Endothelial cell of umbilical vein (primary cell): ENCODE data around the gene COL4A2. TPM values are rescaled to one million over a fixed set of nuclear protein-coding genes. Genes with fewer than 3 reads are reported as not detected.

ENCODE experiments used
- BruUV-seq: library from RNA; stranded (reverse); fragments of 400-500 nt; replicated peaks from 2 replicates; lab custom pipeline; 2021; lab: Mats Ljungman, UMichigan
- CTCF ChIA-PET: fragments of 300-600, 350-600 bp; sonication (Branson Sonifier 250); formaldehyde crosslinking; loops from one replicate; lab custom pipeline; 2021; ENCODE audit warnings: antibody characterized with exemption, inconsistent platforms; lab: Charles Lee
- POLR2A ChIA-PET: fragments of 300-600, 350-600 bp; sonication (Branson Sonifier 250); formaldehyde crosslinking; loops from one replicate; lab custom pipeline; 2021; ENCODE audit warnings: antibody characterized with exemption, inconsistent platforms; lab: Charles Lee
- DNase-seq: peaks from one replicate; pipeline ENCODE4 v3.0.0-alpha.2; 2011; ENCODE audit warnings: low read depth, low spot score
- FAIRE-seq: peaks from 2 replicates; lab custom pipeline; 2011; peaks lifted over from hg19 to GRCh38; lab: Jason Lieb, UNC
- H2AFZ ChIP-seq: 2 replicates; pipeline ENCODE4 v1.6.0; 2012; ENCODE audit warnings: low read depth, low read length, control low read depth, inconsistent platforms
- H3K27ac ChIP-seq: 2 replicates; pipeline ENCODE4 v1.5.1; 2011; ENCODE audit warnings: low read depth, mild to moderate bottlenecking, control low read depth, low read length, moderate library complexity; ENCODE audit not compliant: insufficient read depth
- H3K27me3 ChIP-seq, 2 experiments: 2 replicates each; pipeline versions ENCODE4 v1.6.0 to v1.6.1; 2011; ENCODE audit warnings: low read length in 2 of 2, mixed read lengths in 1 of 2; ENCODE audit not compliant: control insufficient read depth in 2 of 2, insufficient read depth in 2 of 2
- H3K36me3 ChIP-seq, 2 experiments: 2 replicates in 1 of 2; 3 replicates in 1 of 2; pipeline ENCODE4 v1.5.1; 2011; ENCODE audit warnings: low read length in 2 of 2, mild to moderate bottlenecking in 1 of 2, moderate library complexity in 1 of 2; ENCODE audit not compliant: control insufficient read depth in 2 of 2, insufficient read depth in 2 of 2; ENCODE audit errors: extremely low read depth in 1 of 2
- H3K4me1 ChIP-seq: 3 replicates; pipeline ENCODE4 v1.5.1; 2011; ENCODE audit warnings: mild to moderate bottlenecking, low read length; ENCODE audit not compliant: control insufficient read depth, insufficient read depth; ENCODE audit errors: extremely low read depth
- H3K4me2 ChIP-seq: 2 replicates; pipeline ENCODE4 v1.6.1; 2011; ENCODE audit warnings: low read length, control low read depth, mixed read lengths; ENCODE audit not compliant: insufficient read depth
- H3K4me3 ChIP-seq, 3 experiments: fragments of 200-600 bp in 1 of 3; sonication (generic), shearing (Covaris generic) in 1 of 3; replicated peaks in 1 of 3; 2 replicates each; pipeline ENCODE4 v1.5.1; 2011 to 2016; ENCODE audit warnings: control low read depth in 3 of 3, low read length in 3 of 3, mild to moderate bottlenecking in 2 of 3, inconsistent platforms in 1 of 3, low read depth in 1 of 3, moderate library complexity in 1 of 3; ENCODE audit not compliant: insufficient read depth in 1 of 3
- H3K79me2 ChIP-seq: 2 replicates; pipeline ENCODE4 v1.6.0; 2012; ENCODE audit warnings: low read length, inconsistent platforms; ENCODE audit not compliant: control insufficient read depth, insufficient read depth
- H3K9ac ChIP-seq: replicated peaks from 2 replicates; pipeline ENCODE3; 2011; ENCODE audit warnings: low read length, control low read depth; ENCODE audit not compliant: insufficient read depth; ENCODE audit errors: extremely low read depth
- H3K9me1 ChIP-seq: replicated peaks from 3 replicates; pipeline ENCODE4 v1.6.0; 2011; ENCODE audit warnings: mild to moderate bottlenecking, low read length; ENCODE audit not compliant: control insufficient read depth, insufficient read depth; ENCODE audit errors: extremely low read depth
- H3K9me3 ChIP-seq: replicated peaks from 2 replicates; pipeline ENCODE4 v1.5.1; 2012; ENCODE audit warnings: low read length, inconsistent platforms; ENCODE audit not compliant: control insufficient read depth, insufficient read depth
- H4K20me1 ChIP-seq: replicated peaks from 2 replicates; pipeline ENCODE3; 2011; ENCODE audit warnings: mild to moderate bottlenecking, low read length; ENCODE audit not compliant: control insufficient read depth, insufficient read depth; ENCODE audit errors: extremely low read depth
- EZH2 ChIP-seq: IDR thresholded peaks from 2 replicates; pipeline ENCODE4 v1.6.1; 2012; ENCODE audit warnings: borderline replicate concordance, low read depth, mild to moderate bottlenecking, moderate library complexity, low read length, inconsistent platforms; ENCODE audit not compliant: severe bottlenecking
- FOS ChIP-seq: IDR thresholded peaks from 2 replicates; pipeline ENCODE4 v1.6.1; 2011; ENCODE audit warnings: mild to moderate bottlenecking, low read length, moderate library complexity, borderline replicate concordance; ENCODE audit not compliant: insufficient read depth
- GATA2 ChIP-seq: IDR thresholded peaks from 2 replicates; pipeline ENCODE4 v1.7.0; 2011; ENCODE audit warnings: low read depth, mild to moderate bottlenecking, moderate library complexity, mixed read lengths, low read length; ENCODE audit not compliant: insufficient read length, insufficient read depth
- JUN ChIP-seq: IDR thresholded peaks from 2 replicates; pipeline ENCODE4 v1.6.1; 2011; ENCODE audit warnings: borderline replicate concordance, low read depth; ENCODE audit not compliant: insufficient read length, insufficient read depth
- MAX ChIP-seq: IDR thresholded peaks from 2 replicates; pipeline ENCODE4 v1.6.1; 2011; ENCODE audit not compliant: insufficient read depth, insufficient read length
- MYC ChIP-seq: IDR thresholded peaks from one replicate; pipeline ENCODE4 v1.6.1; 2011; ENCODE audit warnings: mild to moderate bottlenecking, low read depth, low read length
- POLR2A ChIP-seq: IDR thresholded peaks from 2 replicates; pipeline ENCODE4 v1.6.1; 2012; ENCODE audit warnings: low read depth, mild to moderate bottlenecking, control low read depth, low read length
- POLR2AphosphoS5 ChIP-seq: IDR thresholded peaks from 2 replicates; pipeline ENCODE4 v1.6.1; 2012; ENCODE audit warnings: low read depth, mild to moderate bottlenecking, control low read depth, low read length, moderate library complexity; ENCODE audit not compliant: insufficient read depth
- dilution Hi-C: fragments of 300-500 bp; cut with MboI; formaldehyde crosslinking; loops from one replicate; pipeline ENCODE4 v1.15.0; 2019; ENCODE audit warnings: low sequenced_read_pairs; ENCODE audit not compliant: extremely low pct_ligation_motif_present
- intact Hi-C: fragments of 100-400 bp; cut with micrococcal nuclease; formaldehyde crosslinking; loops from one replicate; pipeline ENCODE4 v1.10.0; 2022
- polyA plus RNA-seq, 4 experiments: library from polyadenylated mRNA; depleted of rRNA in 3 of 4; stranded (reverse) in 3 of 4; unstranded in 1 of 4; fragments of >200 nt; gene quantifications; 2 replicates each; pipeline versions ENCODE4 v1.2.1 to v1.2.3, GENCODE V29; 2011 to 2012; ENCODE audit warnings: missing spikeins in 1 of 4
- total RNA-seq: library from RNA; stranded (reverse); gene quantifications from 2 replicates; pipeline ENCODE4 v1.2.3, GENCODE V29; 2021
- TF ChIP-seq, protein P1 (sequence below), 2 donors: IDR thresholded peaks; 1 replicate in 1 of 2; 2 replicates in 1 of 2; pipeline ENCODE4 v1.5.1; 2011; ENCODE audit warnings: low read length in 2 of 2, mild to moderate bottlenecking in 2 of 2, moderate library complexity in 2 of 2, control low read depth in 1 of 2, inconsistent platforms in 1 of 2, low read depth in 1 of 2; ENCODE audit not compliant: insufficient read depth in 1 of 2; ENCODE audit errors: extremely low read depth in 1 of 2

The COL4A2 gene
- total and polyA plus RNA-seq, 2 donors (not counting 3 experiments of a cell fraction or from before 2014, with no cell fraction given), result 792 to 940 TPM

DNA sequence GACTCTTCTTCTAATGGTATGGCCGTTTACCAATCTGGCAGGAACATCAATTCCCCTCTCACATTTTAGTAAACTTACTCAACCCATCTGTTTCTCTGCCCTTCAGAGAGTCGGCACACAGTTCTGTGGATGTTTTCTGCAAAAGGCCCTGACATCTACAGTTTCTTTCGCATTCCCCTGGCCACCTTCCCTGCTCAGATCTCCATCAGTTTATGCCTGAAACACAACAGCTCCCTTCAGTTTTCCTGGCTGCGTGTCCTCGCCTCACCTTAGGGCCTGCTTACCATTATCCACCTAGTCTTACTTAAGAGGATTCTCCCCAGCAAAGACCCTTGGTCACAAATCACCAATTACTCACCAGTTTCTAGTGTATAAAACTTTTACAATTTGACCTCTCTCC lies 25.3 kb upstream of the COL4A2 start:
- BruUV-seq, result no TSS peak

More for the DNA sequence above, 25.3 kb upstream of the COL4A2 start:
- H3K4me3 ChIP-seq, result no peak overlapping the region
- no peak for DNase-seq
- H3K27me3 ChIP-seq, result no peaks in the 10 kb centered on the region
- peaks cover 33% of the 10 kb centered on the region for H3K79me2 ChIP-seq
- dilution Hi-C loops, result no loop called here
- H3K27ac ChIP-seq, result no peak overlapping the region
- peaks cover 5% of the 10 kb centered on the region in 2 experiments for H3K36me3 ChIP-seq
- no peaks in the 10 kb centered on the region for H3K9me3 ChIP-seq
- ChIA-PET CTCF (interaction anchor here (1.6 to 2.0 kb wide), 2 partner anchors 14 to 34 kb away, joined by 4 to 6 read pairs; no protein-coding TSS in a partner anchor), POLR2A (no interaction called here)
- no peak overlapping the region for H3K4me2 ChIP-seq
- no peak for FAIRE-seq
- H2AFZ ChIP-seq, result no peak overlapping the region
- H3K4me1 ChIP-seq, result no peaks in the 10 kb centered on the region
- no peak overlapping the region for H3K9ac ChIP-seq
- no peak for TF ChIP-seq GATA2
- TF ChIP-seq, protein P1, sequence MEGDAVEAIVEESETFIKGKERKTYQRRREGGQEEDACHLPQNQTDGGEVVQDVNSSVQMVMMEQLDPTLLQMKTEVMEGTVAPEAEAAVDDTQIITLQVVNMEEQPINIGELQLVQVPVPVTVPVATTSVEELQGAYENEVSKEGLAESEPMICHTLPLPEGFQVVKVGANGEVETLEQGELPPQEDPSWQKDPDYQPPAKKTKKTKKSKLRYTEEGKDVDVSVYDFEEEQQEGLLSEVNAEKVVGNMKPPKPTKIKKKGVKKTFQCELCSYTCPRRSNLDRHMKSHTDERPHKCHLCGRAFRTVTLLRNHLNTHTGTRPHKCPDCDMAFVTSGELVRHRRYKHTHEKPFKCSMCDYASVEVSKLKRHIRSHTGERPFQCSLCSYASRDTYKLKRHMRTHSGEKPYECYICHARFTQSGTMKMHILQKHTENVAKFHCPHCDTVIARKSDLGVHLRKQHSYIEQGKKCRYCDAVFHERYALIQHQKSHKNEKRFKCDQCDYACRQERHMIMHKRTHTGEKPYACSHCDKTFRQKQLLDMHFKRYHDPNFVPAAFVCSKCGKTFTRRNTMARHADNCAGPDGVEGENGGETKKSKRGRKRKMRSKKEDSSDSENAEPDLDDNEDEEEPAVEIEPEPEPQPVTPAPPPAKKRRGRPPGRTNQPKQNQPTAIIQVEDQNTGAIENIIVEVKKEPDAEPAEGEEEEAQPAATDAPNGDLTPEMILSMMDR (IDR thresholded peaks at IDR 0.05; ENCODE audit: extremely low read depth in 1 of 2, insufficient read depth in 1 of 2, low read depth in 1 of 2, low read length in 2 of 2), result no peak
- TF ChIP-seq MYC, result no peak
- TF ChIP-seq EZH2, result no peak
- no peak for TF ChIP-seq FOS
- no peak for TF ChIP-seq POLR2A
- no peak for TF ChIP-seq POLR2AphosphoS5
- TF ChIP-seq MAX, result no peak
- TF ChIP-seq JUN, result no peak
- intact Hi-C loops, result no loop called here
- peaks cover 2% of the 10 kb centered on the region for H4K20me1 ChIP-seq
- no peaks in the 10 kb centered on the region for H3K9me1 ChIP-seq
